B cell (primary cell): ENCODE results near the gene GRK3. TPM values are rescaled to one million over a fixed set of nuclear protein-coding genes. Genes with fewer than 3 reads are reported as not detected.

Source experiments
- ATAC-seq: fragments of 200-7000 bp; cut with Tn5 transposase; one replicate; pipeline ENCODE4 v1.10.0; 2021; ENCODE audit warnings: low read depth, mild to moderate bottlenecking, moderate number of reproducible peaks, moderate library complexity
- CTCF ChIA-PET: fragments of 350-600 bp; sonication (Branson Sonifier 250); formaldehyde crosslinking; loops from one replicate; lab custom pipeline; 2021; ENCODE audit warnings: antibody characterized with exemption, inconsistent platforms; lab: Charles Lee
- POLR2A ChIA-PET: fragments of 350-600 bp; sonication (Branson Sonifier 250); formaldehyde crosslinking; loops from one replicate; lab custom pipeline; 2021; ENCODE audit warnings: antibody characterized with exemption; lab: Charles Lee
- DNase-seq: peaks from one replicate; pipeline ENCODE4 v3.0.0; 2013
- H2AFZ ChIP-seq: 2 replicates; pipeline ENCODE4 v1.6.1; 2012; ENCODE audit warnings: mild to moderate bottlenecking, low read depth, low read length; ENCODE audit not compliant: insufficient read depth, poor library complexity, severe bottlenecking
- H3K27ac ChIP-seq, 2 donors: 1 replicate in 1 of 2; 2 replicates in 1 of 2; pipeline ENCODE4 v1.5.1; 2012 to 2013; ENCODE audit warnings: low read length in 2 of 2, mild to moderate bottlenecking in 2 of 2, moderate library complexity in 1 of 2
- H3K27me3 ChIP-seq, 4 experiments: fragments of 200-600 bp in 1 of 4; sonication (generic) in 1 of 4; replicated peaks in 1 of 4; 1 replicate in 2 of 4; 2 replicates in 2 of 4; pipeline versions ENCODE4 v1.6.1 to v1.7.0; 2013 to 2016; ENCODE audit warnings: low read length in 3 of 4, mild to moderate bottlenecking in 2 of 4, mixed read lengths in 1 of 4, moderate library complexity in 1 of 4; ENCODE audit not compliant: insufficient read depth in 4 of 4, control insufficient read depth in 3 of 4; ENCODE audit errors: control extremely low read depth in 1 of 4
- H3K36me3 ChIP-seq, 2 experiments: replicated peaks in 1 of 2; 1 replicate in 1 of 2; 2 replicates in 1 of 2; pipeline versions ENCODE4 v1.6.1 to v1.7.1; 2013; ENCODE audit warnings: low read length in 1 of 2; ENCODE audit not compliant: insufficient read depth in 2 of 2, control insufficient read depth in 1 of 2; ENCODE audit errors: control extremely low read depth in 1 of 2, extremely low read depth in 1 of 2
- H3K4me1 ChIP-seq, 2 donors: fragments of 200-600 bp in 1 of 2; sonication (generic) in 1 of 2; 1 replicate in 1 of 2; 2 replicates in 1 of 2; pipeline versions ENCODE4 v1.5.1 to v1.6.1; 2013 to 2017; ENCODE audit warnings: low read length in 2 of 2; ENCODE audit not compliant: control insufficient read depth in 2 of 2, insufficient read depth in 2 of 2
- H3K4me2 ChIP-seq: replicated peaks from 2 replicates; pipeline ENCODE3; 2012; ENCODE audit warnings: mild to moderate bottlenecking, low read depth, low read length; ENCODE audit not compliant: poor library complexity, severe bottlenecking
- H3K4me3 ChIP-seq, 5 experiments: fragments of 200-600 bp in 1 of 5; sonication (generic) in 1 of 5; 1 replicate in 3 of 5; 2 replicates in 2 of 5; pipeline versions ENCODE4 v1.5.1 to v1.7.0; 2011 to 2016; ENCODE audit warnings: low read length in 4 of 5, mild to moderate bottlenecking in 4 of 5, low read depth in 2 of 5, control low read depth in 1 of 5, moderate library complexity in 1 of 5; ENCODE audit not compliant: insufficient read depth in 1 of 5; ENCODE audit errors: control extremely low read depth in 1 of 5, extremely low read depth in 1 of 5
- H3K79me2 ChIP-seq: fragments of 200-600 bp; sonication (generic); one replicate; pipeline ENCODE4 v1.6.0; 2016; ENCODE audit warnings: low read length; ENCODE audit not compliant: control insufficient read depth, insufficient read depth
- H3K9ac ChIP-seq: fragments of 200-600 bp; sonication (generic); 2 replicates; pipeline ENCODE4 v1.6.1; 2017; ENCODE audit warnings: mild to moderate bottlenecking, low read length, moderate library complexity
- H3K9me3 ChIP-seq, 3 donors: one replicate each; pipeline versions ENCODE4 v1.6.1 to v1.7.1; 2013; ENCODE audit warnings: low read length in 2 of 3; ENCODE audit not compliant: control insufficient read depth in 2 of 3, insufficient read depth in 1 of 3; ENCODE audit errors: control extremely low read depth in 1 of 3
- H4K20me1 ChIP-seq: 2 replicates; pipeline ENCODE4 v1.6.0; 2012; ENCODE audit warnings: mild to moderate bottlenecking, low read length; ENCODE audit not compliant: insufficient read depth, control insufficient read depth, poor library complexity, severe bottlenecking
- H3K27ac Mint-ChIP-seq: one replicate; pipeline ENCODE4 v1.8.0; 2021; ENCODE audit warnings: mixed read lengths
- H3K27me3 Mint-ChIP-seq: one replicate; pipeline ENCODE4 v1.8.0; 2021; ENCODE audit warnings: mixed read lengths
- H3K4me1 Mint-ChIP-seq: one replicate; pipeline ENCODE4 v1.8.0; 2021; ENCODE audit warnings: mixed read lengths
- H3K4me3 Mint-ChIP-seq: one replicate; pipeline ENCODE4 v1.8.0; 2021; ENCODE audit warnings: mixed read lengths
- H3K9me3 Mint-ChIP-seq: one replicate; pipeline ENCODE4 v1.8.0; 2022; ENCODE audit warnings: mixed read lengths; ENCODE audit not compliant: insufficient read depth
- EZH2 ChIP-seq: IDR thresholded peaks from 2 replicates; pipeline ENCODE4 v1.6.1; 2012; ENCODE audit warnings: borderline replicate concordance, low read depth, mild to moderate bottlenecking, moderate library complexity, low read length; ENCODE audit not compliant: insufficient read depth, poor library complexity, severe bottlenecking
- WGBS: methylation state at CpG from one replicate; pipeline ENCODE4 v1.1.5; 2013; ENCODE audit warnings: missing lambda C conversion rate; ENCODE audit not compliant: insufficient coverage; 5-methylcytosine and 5-hydroxymethylcytosine counted together
- intact Hi-C: fragments of 100-400 bp; cut with micrococcal nuclease; formaldehyde crosslinking; loops from one replicate; pipeline ENCODE4 v1.10.0; 2022
- polyA plus RNA-seq: library from polyadenylated mRNA; depleted of rRNA; stranded (reverse); fragments of >200 nt; gene quantifications from 2 replicates; pipeline ENCODE4 v1.2.3, GENCODE V29; 2012
- total RNA-seq, 2 donors: library from RNA; stranded (reverse); fragments of 120-200 nt in 1 of 2; gene quantifications; 1 replicate in 1 of 2; 2 replicates in 1 of 2; pipeline versions ENCODE4 v1.2.3 to v1.2.4, GENCODE V29; 2013 to 2022
- TF ChIP-seq, protein P1 (sequence below): fragments of 200-600 bp; IDR thresholded peaks from one replicate; pipeline ENCODE4 v1.8.0; 2022; ENCODE audit warnings: antibody characterized with exemption, mild to moderate bottlenecking

GRK3 gene
- total and polyA plus RNA-seq, 2 donors (not counting 1 experiment from before 2014, with no cell fraction given) = 17.6 to 61.0 TPM

DNA sequence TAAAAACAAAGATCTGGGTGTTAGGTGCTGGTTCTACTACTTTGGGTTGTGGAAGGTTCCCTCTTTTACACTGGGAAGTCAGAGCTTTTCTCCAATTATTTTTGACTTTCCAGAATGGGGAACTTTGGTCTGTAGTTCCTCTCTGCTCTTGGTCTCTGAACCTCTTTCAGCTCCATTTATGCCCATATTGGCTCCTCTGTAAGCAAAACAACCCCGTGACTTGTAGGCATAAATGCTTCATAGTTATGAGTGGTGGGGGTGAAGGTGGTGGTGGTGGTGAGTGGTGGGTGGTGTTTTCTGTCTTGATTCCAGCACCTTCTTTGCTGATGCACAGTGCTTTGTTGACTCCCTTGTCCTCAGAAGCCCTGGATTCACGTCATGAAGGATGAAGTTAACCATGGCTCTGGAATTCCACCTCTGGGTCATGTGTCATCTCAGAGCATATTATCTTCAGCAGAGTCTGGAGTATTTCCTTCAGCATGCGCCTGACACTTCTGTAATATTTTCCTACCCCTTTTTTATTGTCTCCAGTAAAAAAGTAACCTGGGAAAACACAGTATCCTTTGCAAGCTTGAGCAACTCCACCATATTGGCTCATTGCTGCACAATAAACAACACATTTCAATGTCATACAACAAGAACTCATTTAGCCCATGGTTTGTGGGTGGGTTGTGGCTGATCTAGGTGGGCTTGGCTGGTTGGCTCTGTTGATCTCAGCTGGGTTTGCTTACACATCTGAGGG, 24.1 kb upstream of the GRK3 start:
- Histone ChIP-seq H3K9ac (no peak overlapping the region), H3K4me3 (no peak overlapping the region), H3K79me2 (peaks cover 4% of the 10 kb centered on the region), H3K4me1 (peaks cover 8 to 10% of the 10 kb centered on the region in 2 donors), H3K27ac (no peak overlapping the region), H2AFZ (no peak overlapping the region), H3K4me2 (no peak overlapping the region), H3K9me3 (no peaks in the 10 kb centered on the region), H3K36me3 (no peaks in the 10 kb centered on the region), H4K20me1 (no peaks in the 10 kb centered on the region), H3K27me3 (no peaks in the 10 kb centered on the region)
- H3K4me3 Mint-ChIP-seq = no peak overlapping the region
- POLR2A ChIA-PET = no interaction called here
- CTCF ChIA-PET = interaction anchor here (0.8 to 5.7 kb wide), 4 partner anchors 38 to 232 kb away, joined by 3 to 79 read pairs (median 4); no protein-coding TSS in a partner anchor
- H3K27ac Mint-ChIP-seq = no peak overlapping the region
- no peaks in the 10 kb centered on the region for H3K9me3 Mint-ChIP-seq
- intact Hi-C loops = no loop called here
- DNase-seq (no peak), ATAC-seq (no peak)
- H3K4me1 Mint-ChIP-seq = peaks cover 14% of the 10 kb centered on the region
- WGBS = 100% methylated on average over 2 of the region's 3 CpGs
- H3K27me3 Mint-ChIP-seq = no peaks in the 10 kb centered on the region
- no peak for TF ChIP-seq EZH2
- TF ChIP-seq, protein P1, sequence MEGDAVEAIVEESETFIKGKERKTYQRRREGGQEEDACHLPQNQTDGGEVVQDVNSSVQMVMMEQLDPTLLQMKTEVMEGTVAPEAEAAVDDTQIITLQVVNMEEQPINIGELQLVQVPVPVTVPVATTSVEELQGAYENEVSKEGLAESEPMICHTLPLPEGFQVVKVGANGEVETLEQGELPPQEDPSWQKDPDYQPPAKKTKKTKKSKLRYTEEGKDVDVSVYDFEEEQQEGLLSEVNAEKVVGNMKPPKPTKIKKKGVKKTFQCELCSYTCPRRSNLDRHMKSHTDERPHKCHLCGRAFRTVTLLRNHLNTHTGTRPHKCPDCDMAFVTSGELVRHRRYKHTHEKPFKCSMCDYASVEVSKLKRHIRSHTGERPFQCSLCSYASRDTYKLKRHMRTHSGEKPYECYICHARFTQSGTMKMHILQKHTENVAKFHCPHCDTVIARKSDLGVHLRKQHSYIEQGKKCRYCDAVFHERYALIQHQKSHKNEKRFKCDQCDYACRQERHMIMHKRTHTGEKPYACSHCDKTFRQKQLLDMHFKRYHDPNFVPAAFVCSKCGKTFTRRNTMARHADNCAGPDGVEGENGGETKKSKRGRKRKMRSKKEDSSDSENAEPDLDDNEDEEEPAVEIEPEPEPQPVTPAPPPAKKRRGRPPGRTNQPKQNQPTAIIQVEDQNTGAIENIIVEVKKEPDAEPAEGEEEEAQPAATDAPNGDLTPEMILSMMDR = no peak
